Ecto neural progenitor cell (in vitro differentiated cells): Measurements from ENCODE around the gene UGT1A6.

Experiments used
- DNase-seq: peaks from one replicate; pipeline ENCODE4 v3.0.0-alpha.2; 2018; ENCODE audit warnings: low spot score

The UGT1A6 gene

DNA sequence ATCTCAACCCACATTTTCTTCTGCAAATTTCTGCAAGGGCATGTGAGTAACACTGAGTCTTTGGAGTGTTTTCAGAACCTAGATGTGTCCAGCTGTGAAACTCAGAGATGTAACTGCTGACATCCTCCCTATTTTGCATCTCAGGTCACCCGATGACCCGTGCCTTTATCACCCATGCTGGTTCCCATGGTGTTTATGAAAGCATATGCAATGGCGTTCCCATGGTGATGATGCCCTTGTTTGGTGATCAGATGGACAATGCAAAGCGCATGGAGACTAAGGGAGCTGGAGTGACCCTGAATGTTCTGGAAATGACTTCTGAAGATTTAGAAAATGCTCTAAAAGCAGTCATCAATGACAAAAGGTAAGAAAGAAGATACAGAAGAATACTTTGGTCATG is 75.4 kb downstream of the UGT1A6 start:
- DNase-seq = no peak

DNA sequence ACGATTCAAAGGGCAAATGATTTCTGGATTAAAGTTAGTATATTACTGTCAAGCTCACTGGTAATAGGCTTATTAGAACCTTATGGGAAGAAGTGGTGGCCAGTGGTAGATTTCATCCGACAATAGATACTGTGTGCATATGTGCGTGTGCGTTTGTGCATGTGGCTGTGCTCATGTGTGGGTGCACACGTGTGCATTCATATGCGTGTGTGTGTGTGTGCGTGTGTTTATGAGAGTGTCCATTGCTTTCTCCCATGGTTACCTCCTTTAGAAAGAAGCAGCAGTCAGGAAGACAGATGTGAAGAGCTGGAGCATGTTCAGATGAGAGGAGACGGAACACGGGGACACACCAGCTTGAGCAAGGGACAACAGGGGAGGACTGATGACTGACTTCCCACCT is 76.6 kb downstream of the UGT1A6 start:
- no peak for DNase-seq

DNA sequence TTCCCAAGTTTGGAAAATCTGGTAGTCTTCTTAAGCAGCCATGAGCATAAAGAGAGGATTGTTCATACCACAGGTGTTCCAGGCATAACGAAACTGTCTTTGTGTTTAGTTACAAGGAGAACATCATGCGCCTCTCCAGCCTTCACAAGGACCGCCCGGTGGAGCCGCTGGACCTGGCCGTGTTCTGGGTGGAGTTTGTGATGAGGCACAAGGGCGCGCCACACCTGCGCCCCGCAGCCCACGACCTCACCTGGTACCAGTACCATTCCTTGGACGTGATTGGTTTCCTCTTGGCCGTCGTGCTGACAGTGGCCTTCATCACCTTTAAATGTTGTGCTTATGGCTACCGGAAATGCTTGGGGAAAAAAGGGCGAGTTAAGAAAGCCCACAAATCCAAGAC is 79.5 kb downstream of the UGT1A6 start:
- DNase-seq = no peak

DNA sequence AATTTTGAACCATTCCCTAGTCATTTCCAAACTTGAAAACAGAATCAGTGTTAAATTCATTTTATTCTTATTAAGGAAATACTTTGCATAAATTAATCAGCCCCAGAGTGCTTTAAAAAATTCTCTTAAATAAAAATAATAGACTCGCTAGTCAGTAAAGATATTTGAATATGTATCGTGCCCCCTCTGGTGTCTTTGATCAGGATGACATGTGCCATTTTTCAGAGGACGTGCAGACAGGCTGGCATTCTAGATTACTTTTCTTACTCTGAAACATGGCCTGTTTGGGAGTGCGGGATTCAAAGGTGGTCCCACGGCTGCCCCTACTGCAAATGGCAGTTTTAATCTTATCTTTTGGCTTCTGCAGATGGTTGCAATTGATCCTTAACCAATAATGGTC is 79.9 kb downstream of the UGT1A6 start:
- DNase-seq = no peak

DNA sequence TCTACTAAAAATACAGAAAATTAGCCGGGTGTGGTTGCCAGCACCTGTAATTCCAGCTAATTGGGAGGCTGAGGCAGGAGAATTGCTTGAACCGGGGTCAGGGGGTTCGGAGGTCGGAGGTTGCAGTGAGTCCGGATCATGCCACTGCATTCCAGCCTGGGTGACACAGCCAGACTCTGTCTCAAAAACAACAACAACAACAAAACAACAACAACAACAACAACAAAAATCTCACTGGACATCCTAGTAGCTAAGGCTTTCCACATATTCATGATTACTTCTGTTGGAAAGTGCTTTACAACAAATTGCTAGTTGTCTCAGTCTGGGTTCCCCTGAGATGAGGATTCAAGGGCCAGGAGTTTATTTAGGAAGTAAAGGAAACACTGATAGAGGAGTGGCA is 81.2 kb downstream of the UGT1A6 start:
- DNase-seq = no peak

DNA sequence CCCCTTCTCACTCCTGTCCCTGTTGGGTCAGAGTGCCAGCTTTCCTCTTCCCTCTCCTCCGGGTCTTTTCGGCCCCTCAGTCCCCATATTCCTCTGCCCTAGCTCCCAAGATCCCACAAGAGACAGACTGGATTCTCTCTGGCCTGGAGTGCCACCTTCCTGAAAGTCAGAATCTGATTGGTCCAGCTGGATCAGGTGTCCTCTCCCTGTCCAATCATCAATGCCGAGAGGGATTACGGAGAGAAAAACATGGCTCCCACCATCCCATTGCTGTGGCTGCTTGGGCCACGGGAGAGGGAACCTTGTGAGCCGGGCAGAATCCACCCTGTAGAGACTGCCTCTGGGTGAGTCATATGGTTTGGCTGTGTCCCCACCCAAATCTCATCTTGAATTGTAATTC is 82.7 kb downstream of the UGT1A6 start:
- DNase-seq = no peak

DNA sequence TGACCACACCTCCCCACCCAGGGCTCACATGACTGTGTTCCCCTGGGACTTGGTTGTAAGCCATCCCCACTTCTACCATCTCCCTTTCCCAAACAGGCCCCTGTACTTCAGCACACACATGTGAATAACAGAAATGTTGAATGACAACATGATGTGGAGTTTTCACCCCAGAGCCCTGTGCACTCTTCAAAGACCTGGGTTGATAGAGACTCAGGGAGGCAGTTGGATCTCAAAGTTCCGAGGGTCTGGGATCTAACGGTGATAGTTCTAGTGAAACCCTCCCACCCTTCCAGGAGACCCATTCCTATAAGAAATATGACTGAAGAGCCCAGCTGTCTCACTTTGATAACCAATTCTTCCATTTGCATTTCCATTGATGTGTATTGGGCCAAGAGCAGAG is 85.3 kb downstream of the UGT1A6 start, which contains the start of gene MROH2A:
TSS of gene MROH2A (plus strand) at position 301 of the 400 bp plus-strand sequence. CDS start 1,029 bp downstream, outside the sequence.
- no peak for DNase-seq

DNA sequence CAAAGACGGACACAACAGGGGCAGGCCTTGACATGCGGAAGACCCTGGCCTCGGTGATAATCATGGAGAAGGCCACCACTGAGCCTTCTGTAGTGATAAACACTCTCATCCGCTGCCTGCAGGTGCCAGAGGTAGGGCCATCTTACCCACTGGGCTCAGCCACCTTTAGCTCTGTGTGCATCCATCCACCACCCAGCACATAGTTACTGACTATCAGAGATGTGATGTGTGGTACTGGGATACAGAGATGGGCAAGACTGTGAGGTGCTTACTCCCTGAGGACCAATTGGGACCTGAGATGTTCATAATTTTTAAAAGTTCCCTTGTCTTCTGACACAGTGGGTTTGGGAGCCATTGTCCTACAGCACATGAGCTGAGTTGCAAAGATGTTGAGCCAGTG is 87.0 kb downstream of the UGT1A6 start:
- no peak for DNase-seq

DNA sequence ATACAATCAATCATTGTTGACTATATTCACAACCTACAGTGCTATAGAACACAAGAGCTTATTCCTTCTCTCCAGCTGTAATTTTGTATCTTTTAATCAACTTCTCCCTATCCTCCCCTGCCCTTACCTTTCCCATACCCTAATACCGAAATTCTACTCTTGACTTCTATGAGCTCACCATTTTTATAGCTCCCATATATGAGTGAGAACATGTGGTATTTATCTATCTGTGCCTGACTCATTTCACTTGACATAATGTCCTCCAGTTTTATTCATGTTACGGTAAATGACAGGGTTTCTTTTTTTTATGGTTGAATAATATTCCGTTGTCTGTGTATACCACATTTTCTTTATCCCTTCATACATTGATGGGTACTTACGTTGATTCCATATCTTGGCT is 88.1 kb downstream of the UGT1A6 start:
- no peak for DNase-seq

DNA sequence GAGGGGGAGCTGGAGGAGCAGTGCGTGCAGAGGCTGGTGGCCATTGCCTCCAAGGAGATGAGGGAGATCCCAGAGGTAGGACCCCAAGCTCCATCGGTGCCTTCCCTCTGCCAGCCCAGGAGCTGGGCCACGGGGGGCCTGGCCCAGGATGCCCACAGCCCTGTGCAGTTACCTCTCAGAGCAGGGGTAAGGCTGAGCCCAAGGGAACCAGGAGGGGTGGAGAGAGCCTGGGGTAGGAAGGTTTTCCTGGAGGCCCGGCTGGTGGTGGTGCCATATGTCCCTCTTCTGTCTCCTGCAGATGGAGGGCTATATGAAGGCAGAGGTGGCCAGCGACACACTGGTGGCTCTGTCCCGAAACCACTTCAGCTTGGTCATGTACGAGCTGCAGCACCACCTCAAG is 96.9 kb downstream of the UGT1A6 start:
- DNase-seq = peak; percentile 32

DNA sequence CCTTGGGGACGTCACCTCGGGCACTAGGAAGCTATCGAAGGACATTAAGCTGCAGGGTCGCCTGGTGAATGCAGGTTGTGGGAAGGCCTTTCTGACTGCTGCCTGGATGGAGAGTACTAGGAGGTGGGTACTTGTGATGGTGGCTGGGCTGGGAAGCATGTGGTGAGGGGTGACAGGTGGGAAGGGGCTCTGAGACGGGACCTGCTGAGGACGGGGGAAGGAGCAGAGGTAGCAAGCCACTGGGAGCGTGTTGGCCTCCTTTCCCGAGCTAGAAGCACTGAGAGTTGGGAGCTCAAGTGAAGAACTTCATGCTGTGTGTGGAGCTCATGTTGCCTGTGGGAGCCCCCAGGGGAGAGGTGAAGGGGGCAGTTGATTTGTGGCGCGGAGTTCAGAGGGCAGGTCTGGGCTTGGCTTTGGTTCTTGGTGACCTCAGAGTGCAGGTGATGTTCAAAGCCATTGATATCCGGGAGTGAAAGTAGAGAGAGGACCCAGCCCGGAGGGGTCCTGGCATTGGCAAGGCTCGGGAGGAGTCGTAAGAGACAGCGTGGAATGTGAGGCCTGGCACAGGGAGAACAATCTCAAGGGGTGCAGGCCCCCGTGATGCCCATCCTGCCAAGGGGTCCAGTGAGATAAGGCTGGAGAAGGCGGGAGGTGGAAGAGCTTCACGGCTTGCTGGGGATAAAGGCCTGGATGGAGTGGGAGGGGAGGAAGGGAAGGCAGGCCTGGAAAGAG is 98.6 kb downstream of the UGT1A6 start:
- peak; percentile 22 for DNase-seq

DNA sequence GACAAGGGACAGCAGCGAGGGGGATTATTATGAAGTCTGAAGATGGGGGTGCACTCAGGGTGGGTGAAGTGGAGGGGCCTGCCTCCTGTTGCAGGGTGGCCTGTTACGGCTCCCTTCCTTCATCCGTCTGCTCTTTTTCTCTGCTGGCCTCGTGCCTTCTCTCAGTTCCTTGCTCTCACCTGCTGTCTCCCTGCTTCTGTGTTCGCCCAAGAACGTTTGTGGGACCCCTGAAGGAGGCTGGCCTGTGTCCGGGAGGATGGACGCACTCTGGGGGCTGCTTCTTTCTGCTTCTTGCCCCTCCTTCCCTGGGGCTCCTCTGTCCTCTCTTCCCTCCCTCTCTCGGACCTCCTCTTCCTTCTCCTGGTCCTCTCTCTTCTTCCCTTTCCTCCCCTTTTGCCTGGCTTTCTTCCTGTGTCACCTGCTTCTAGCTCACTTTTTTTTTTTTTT is 99.2 kb downstream of the UGT1A6 start:
- DNase-seq = peak; percentile 22

DNA sequence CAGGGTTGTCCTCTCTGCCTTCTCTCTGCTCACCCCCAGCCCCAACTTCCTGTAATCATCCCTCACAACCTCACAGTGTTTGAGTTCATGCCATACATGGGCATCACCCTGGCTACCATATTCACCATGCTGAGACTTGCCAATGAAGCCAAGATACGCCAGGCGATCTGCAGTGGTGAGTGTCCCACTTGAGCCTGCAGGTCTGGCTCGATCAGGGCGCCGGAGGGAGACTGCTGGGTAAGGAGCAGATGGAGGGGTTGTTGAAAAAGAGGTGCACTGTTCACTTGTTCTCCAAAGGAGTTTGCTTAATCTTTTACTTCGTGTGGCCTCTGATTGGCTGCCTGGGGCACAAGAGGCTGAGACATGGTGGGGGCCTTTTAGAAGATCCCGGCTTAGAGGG is 100.0 kb downstream of the UGT1A6 start:
- peak; percentile 31 for DNase-seq

DNA sequence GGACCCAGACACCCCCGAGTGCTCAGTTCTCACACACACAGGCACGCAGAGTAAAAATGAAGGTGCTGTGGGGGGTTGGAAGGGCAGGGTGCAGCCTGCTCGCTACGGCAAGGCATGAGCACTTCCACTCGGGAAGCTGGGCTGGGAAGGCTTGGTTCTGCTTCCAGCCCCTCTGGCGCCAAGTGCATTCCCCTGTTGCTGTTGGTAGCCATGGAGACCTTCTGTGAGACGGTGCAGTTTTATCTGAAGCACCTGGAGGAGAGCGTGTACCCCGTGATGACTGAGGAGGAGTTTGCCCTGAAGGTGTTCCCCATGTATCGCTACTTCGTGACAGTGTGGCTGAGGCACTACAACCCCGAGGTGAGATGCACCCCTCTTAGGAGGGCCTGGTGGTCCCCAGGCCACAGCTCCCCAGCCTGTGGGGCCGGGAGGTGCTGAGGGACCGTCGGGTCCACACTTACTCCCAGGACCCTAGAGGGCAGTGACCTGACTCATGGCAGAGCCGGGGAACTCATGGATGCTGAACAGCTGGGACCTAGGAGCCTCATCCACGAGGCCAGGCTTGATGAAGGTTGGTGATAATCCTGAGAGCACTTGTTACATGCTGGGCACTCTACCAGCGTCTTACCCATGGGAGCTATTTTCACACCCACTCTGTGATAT is 100.9 kb downstream of the UGT1A6 start:
- DNase-seq = peak; percentile 39

DNA sequence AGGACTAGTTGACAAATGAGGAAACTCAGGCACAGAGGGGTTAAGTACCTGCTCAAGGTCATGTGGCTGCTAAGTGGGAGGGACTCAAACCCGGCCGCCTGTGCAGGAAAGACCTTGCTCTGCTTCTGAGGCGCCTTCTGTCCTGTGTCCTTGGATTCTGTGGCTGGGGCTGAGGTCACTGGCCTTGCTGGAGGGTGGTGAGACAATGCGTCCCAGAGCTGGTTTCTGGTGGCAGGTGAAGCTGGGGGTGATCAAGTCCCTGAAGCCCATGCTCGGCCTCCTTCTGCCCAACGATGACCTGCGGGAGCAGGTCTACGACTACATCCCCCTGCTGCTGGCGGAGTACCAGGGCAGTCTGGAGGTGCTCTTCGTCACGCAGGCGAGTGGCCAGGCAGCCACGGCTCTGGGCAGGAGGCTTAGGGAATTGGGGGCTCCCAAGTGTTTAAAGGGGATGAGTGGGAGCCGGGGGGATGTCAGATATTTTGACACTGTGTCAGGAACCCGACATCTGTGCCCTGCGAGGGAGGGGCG is 101.5 kb downstream of the UGT1A6 start:
- peak; percentile 39 for DNase-seq

DNA sequence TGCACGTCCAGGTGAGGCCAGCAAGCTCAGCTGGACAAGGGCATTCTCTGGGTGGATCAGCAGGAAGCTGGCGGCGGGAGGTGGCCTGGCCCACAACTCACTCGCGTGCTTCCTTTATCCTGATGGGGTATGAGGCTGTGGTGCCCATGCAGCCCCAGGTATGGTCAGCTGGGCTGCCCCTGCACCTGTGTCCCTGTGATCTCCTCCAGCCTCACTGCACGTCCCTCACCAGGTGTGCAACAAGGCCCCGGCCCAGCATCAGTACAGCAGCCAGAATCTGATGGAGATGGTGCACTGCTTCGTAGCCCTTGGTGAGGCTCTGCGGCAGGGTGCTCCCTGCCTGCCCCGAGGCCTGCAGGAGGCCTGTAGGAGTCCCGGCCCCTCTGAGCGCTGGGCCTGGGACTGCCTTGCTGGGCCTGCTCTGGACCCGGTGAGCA is 103.1 kb downstream of the UGT1A6 start:
- DNase-seq = peak; percentile 39

DNA sequence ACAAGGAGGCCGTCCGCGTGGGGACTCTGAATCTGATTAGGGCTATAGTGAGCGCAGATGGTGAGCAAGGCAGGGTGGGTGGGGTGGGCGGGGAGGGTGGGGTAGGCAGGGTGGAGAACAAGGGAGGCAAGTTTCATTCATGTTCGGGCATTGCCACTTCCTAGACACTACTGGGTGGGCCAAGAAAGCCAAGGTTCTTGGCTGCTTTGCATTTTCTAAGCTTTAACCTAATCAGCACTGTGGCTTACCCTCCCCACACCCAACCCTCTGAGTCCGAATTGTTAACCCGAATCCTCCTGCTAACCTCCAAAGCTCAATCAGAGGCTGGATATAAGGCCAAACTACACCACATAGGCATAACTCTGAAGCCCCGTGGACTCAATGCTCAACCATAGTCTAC is 103.6 kb downstream of the UGT1A6 start:
- peak; percentile 27 for DNase-seq

DNA sequence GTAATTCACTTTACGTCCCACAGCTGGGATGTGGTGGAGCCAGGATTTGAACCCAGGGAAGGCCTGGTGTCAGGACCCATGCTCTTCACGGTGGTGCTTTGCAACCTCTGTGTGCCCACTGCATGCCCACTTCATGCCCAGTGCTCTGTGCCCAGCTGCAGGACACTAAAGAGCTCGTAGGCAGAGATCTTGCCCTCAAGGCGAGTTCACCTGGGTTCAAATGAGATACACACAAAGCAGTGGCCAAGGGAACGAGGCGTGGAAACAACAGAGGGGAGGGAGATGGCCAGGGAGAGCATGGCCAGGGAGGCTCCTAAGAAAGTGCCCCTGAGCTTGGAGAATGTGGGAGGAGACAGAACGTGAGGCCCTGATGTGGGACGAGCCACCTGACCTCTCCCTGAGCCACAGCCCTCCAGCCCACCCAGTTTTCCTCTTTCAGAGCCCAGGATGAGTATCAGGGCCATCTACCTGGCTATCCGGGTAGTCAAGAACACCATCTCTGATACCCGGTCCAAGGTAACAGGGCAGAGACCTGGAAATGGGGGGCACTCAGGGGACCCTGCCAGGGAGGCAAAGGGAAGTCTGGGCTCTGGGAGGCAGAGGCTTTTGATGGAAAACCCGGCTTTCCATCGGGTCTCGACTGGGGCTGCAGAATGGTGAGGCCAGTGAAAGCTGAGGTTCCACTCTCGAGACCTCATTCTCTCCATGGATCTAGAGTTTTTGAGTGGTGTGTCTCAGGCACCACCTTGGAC is 105.8 kb downstream of the UGT1A6 start:
- peak; percentile 22 for DNase-seq

DNA sequence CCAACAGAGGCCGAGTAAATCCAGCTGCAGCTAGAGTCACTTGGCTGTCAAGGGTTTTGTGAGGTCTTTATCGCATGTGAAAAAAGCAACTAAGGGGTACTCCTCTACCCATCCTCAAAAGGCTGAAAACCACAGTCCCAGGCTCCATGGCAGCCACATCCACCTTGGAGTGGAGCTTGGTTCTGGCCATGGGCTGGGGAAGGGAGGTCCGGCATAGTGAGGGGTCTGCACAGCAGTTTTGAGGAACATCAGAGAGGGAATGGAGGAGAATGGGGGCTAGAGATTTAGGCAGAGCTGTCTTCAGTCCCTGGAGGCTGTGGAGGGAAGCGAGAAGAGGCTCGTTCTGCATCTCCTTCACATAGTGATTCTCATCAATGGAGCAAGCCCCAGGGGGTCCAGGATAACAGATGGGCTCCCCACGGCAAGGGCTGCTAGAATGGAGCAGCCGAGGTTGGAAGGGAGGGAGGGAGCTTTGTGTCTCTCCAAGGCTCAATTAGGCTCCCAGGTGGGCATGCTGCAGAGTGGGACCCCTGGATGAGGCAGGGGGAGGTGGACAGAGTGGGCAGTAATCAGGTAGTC is 106.5 kb downstream of the UGT1A6 start:
- peak; percentile 22 for DNase-seq

DNA sequence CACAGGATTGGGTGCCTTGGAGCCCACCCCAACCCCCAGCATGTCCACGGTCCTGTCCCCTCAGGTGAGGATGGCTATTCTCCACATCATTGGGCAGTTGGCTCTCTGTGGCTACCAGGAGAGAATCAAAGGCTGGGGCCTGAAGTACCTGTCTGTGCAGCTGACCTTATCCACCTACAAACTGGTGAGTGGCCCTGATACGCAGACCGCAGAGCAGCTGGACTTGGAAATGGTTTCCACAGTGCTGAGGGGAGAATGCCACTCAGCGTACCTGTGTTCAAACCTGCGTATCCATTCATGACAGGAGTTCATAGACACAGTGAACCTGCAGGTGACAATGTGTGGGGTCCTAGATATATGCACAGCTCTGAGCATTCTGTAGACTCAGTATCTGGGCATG is 107.0 kb downstream of the UGT1A6 start:
- peak; percentile 20 for DNase-seq

DNA sequence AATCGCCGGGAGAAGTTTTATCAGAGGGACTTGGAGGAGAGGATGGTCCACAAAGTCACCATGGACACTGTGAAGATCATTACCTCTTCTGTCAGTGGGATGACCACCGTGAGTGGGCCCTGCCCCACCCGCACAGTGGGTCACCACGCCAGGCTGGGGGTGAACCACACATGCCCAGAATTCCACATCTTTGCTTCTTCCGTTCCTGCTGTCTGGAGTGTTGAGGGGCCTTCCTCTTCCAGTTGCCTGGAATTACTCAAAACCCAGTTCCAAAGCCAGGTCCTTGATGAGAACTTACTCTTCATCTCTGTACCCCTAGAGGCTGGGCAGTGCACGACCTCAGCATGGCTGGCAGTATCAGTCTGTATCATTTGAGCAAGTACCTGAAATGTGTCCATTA is 107.5 kb downstream of the UGT1A6 start:
- peak; percentile 14 for DNase-seq
